HG02840 (cell line): ENCODE data around the gene ADPRM.
"Not testable (repeated sequence)": the region's sequence is repeated elsewhere in the genome, so short reads cannot be mapped to it uniquely, and the experiment has no call there.

Source experiments
- ATAC-seq: cut with Tn5 transposase; IDR thresholded peaks from one replicate; pipeline ENCODE4 v1.9.1; 2021; ENCODE audit warnings: mild to moderate bottlenecking, moderate library complexity, moderate number of reproducible peaks; ENCODE audit not compliant: unreplicated experiment, low FRiP score

Gene ADPRM

DNA sequence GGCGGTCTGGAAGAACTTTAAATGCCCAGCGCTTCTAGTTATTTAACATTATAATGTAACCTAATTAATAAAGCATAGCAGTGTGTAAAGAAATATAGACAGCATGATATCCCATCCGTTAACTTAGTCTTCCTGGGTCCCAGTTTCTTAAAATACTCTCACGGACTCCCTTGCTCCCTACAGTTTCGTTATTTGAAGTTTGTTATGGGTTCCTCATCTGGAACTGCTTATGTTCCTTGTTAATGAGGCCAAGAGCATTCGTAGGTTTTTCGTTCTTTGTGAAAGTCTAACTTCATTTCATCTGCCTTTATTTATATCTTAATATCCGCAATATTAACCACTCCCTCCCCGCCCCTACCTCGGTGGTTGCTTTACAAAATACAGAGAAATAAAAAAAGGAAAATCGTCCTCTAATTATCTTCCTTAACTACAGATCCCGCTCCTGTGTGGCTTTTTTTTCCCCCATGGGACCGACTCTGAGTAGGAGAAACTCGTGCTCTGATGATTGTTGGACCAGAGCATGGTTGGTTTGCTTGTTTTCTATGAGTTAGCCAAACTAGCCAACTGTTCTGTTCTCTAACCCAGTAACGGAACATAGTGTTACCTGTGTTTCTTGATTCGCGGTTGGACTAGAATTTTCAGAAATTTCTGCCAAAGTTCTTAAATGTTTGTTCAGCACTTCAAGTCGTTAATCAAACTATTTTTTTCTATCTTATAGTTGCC is 863 bp downstream of the ADPRM start:
- no peak for ATAC-seq

DNA sequence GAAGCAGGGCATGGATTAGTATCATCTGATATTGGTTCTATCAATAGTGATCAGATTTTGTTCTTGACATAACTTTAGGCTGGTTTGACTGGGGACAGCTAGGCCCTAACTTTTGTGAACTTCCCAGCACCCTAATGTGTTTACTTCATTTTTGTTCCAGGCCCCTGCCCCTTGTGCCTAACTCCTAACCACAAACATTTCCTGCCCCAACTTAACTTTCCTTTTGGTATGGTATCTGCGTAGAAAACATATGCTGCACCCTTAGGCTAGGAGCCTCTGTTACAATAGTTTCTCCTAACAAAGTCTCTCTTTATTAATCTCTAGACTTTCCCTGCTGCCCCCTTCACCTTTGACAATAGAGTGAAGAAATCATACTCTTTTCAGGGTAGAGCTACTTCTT is 2.5 kb downstream of the ADPRM start:
- no peak for ATAC-seq

- ATAC-seq = no peak
Observed at GRCh38 chr17:10702574-10702973, 5.2 kb downstream of the ADPRM start.

DNA sequence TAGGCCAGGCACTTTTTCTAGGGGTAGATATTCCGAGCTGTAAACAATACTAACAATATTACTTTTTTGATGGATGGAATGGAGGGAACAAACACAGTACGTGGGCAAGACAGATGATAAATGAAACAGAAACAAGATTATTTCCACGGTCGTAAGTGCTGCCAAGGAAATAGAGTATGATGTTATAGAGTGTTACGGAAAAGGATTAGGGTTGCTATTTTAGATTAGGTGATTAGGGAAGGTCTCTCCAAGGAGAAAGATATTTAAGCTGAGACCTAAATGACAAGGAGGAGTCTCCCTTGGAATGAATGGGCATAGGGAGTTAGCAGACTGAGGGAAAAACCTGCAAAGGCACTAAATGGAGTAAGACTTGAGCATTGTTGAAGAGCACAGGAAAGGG is 8.3 kb downstream of the ADPRM start:
- no peak for ATAC-seq

- ATAC-seq = no peak
Observed at GRCh38 chr17:10713318-10713717, 15.9 kb downstream of the ADPRM start.

DNA sequence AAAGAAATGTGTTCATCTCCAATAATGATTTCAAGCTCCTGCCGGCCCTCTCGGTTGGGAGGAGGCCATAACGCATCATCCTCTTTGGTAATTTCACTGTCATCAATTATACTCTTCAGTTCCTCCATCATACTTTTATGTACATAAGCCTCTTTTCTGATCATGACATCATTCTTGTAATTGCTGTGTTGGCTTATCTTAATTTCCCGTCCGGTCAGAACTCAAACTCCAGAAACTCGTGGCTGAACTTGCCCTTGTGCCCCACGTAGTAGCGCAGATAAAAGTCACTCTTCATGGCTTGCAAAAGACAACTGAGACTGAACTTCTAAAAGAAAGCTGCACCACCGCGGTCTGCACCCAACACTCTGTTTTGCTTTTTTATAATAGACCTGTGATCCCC is 18.8 kb downstream of the ADPRM start:
- no peak for ATAC-seq

DNA sequence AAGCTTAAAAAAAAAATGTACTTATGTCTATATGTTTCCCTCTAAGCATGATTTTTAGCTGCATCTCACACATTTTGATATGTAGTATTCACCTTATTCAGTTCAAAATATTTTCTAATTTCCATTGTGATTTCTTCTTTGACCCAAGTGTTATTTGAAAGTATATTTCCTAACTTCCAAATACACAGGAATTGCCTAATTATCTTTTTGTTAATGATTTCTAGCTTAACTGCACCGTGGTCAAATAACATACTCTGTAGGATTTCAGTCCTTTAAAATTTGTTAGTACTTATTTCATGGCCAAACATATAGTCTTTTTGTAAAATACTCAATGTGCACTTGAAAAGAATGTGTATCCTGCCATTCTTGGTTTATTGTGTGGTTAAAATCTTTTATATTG is 21.2 kb downstream of the ADPRM start:
- no peak for ATAC-seq

- ATAC-seq = no peak
Observed at GRCh38 chr17:10724546-10725195, 27.3 kb downstream of the ADPRM start.

DNA sequence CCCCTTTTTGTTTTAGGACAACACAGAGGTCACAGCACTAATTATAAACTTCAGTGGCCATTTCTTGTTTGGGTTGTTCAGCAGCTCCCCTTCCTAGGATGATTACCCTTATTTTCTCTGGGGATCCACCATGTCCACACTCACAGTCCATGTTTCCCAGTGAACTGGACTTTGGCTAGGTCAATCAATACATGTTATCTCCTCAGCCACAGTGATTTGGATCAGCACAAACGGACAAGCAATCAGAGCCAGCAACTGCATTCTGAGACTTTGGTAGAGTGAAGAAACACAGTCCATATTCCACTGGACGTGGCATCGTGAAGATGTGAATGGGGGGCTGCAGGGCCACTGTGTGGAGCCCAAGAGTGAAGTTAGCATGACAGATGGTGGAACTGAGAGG is 27.9 kb downstream of the ADPRM start:
- no peak for ATAC-seq

DNA sequence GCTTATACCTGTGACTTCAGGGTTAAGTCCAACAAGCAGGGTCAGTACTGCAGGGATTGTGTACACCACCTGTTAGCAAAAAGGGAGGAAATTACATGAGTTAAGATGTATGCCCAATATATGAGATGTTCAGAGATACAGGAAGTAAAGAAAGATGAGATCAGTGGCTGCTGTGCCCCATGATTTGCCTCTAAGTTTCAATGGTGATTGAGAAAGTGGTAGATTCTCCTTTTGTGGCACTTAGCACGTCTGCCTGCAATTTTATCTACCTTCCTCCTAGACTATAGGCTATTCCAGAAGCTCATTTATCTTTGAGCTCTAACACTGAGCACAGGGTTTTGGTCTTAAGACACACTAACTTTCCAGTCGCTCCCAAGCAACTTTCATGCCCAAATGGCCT is 28.8 kb downstream of the ADPRM start:
- ATAC-seq = no peak

DNA sequence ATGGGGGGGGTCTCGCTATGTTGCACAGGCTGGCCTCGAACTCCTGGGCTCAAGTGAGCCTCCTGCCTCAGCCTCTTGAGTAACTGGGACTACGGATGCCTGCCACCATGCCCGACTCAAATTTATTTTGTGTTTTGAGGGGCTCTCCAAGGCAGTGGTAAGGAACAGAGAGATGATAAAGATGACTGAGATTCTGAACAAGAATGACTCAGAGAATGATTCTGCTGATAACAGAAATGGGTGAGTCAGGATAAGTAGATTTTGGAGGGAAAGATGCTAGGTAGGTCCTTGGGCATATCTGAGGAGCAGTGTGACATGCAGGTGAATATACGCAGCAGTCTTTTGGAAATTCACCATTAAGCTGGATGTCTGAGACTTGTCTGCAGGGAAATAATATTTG is 29.8 kb downstream of the ADPRM start:
- ATAC-seq = no peak

GRCh38 chr17:10728331-10728892 is 31.0 kb downstream of the ADPRM start:
- no peak for ATAC-seq

DNA sequence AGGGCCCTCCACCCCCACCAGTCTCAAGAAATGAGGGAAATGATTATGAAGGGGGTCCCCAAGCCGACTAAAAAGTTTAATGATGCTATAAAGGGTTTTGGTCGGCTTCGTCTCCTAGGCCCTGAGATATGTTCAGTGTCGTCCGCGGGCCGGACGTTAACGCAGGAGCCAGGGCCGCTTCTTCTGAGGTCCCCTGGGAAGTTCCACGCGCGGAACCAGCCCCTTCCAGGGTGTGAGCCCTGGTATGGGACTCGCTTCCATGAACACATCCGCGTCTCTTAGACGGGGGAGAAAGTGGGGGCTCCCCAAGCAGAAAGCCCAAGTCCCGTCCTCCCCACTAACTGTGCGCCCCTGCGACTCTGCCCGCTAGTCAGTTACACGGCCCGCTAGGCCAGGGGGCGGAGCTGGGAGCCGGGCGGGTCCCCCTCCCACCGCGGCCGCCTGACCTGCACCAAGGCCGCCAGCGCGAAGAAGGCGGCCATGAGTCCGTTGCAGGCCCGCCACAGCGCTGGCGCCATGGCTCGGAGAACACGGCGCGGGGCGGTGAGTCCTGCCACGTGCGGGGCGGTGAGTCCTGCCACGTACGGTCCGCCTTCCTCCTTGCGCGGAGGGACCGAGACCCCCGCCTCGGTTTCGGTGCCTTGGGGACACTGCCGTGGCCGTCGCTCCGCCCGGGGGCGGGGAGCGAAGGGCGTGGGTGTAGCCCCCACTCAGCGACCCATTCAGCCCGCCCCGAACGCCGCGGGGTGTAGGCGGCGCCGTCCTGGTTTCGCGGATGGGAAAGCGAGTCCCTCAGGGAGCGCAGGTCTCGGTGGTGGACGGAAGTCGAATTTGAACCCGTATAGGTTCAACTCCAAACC is 32.2 kb downstream of the ADPRM start, which contains the start of gene TMEM220:
TSS of gene TMEM220 (minus strand) at position 690 of the 860 bp plus-strand sequence. CDS start at position 518, 172 bp downstream.
- peak; percentile 56 for ATAC-seq

- not testable (repeated sequence) for ATAC-seq
Observed at GRCh38 chr17:10730247-10730646, 32.9 kb downstream of the ADPRM start.

DNA sequence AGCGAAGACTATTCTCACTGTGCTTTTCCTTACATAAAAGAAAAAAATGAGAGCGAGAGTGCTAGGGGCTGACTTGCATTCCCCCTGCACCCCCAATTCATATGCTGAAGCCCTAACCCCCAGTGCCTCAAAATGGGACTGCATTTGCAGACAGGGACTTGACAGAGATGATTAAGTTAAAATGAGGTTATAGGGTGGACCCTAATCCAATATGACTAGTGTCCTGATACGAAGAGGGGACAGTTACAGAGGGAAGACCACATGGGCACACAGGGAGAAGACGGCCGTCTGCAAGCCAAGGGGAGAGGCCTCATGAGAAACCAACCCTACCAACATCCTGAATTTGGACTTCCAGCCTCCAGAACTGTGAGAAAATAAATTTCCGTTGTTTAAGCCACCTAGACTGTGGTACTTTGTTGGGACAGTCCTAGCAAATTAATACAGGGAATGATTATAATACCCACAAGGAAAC is 34.0 kb downstream of the ADPRM start:
- no peak for ATAC-seq

DNA sequence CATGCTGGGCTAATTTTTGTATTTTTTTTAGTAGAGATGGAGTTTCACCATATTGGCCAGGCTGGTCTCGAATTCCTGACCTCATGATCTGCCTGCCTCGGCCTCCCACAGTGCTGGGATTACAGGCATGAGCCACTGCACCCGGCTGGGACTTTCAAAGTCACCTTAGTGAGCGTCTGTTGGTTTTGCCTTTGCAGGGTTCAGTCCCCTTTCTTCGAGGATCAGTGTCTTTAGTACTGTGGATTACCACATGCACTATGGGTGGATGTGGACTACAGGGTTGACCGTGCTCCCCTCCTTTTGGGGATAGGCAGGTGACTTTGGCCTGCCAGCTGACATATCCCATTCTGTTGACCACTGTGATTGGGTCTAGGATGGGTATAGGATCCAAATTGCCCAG is 34.7 kb downstream of the ADPRM start:
- ATAC-seq = not testable (repeated sequence)

- ATAC-seq = no peak
Observed at GRCh38 chr17:10733666-10734065, 36.3 kb downstream of the ADPRM start.

GRCh38 chr17:10735251-10735650 is 37.9 kb downstream of the ADPRM start:
- no peak for ATAC-seq

DNA sequence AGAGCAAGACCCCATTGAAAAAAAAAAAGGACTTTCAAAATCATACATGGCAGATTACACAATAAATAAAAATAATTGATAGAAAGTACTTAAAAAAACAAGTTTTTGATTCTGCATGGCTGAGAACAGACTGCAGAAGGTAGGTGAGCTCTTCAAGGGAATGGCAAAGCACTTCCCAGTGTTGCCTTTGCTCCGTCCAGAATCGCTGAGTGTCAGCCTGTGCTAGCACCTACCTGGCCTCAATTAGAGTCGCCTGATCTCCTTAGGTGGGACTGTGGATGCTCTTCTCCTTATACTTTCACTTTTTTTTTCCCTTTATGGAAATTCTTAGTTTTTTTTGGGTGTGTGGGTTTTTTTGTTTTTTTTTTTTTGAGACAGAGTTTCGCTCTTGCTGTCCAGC is 38.4 kb downstream of the ADPRM start:
- ATAC-seq = no peak

- no peak for ATAC-seq
Observed at GRCh38 chr17:10737168-10737622, 39.8 kb downstream of the ADPRM start.

GRCh38 chr17:10737736-10738135 is 40.3 kb downstream of the ADPRM start:
- ATAC-seq = no peak
